Right hindlimb (tissue), 1 donor: ENCODE results near the gene CARNS1.

Experiments
- DNase-seq: peaks from one replicate; pipeline ENCODE4 v3.0.0-alpha.2; 2018

The CARNS1 gene

DNA sequence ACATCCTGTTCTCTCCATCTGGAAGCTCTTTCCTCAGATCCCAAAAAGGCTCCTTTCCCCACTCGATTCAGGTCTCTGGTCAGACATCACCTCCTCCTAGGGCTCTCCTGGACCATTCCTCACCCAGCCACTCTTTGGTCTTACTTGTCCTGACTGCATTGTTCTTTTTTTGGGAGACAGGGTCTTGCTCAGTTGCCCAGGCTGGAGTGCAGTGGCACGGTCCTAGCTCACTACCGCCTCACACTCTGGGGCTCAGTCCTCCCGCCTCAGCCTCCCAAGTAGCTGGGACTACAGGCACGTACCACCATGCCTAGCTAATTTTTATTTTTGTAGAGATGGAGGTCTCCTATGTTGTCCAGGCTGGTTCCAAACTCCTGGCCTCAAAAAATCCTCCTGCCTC, 30.0 kb downstream of the CARNS1 start:
- no peak for DNase-seq

DNA sequence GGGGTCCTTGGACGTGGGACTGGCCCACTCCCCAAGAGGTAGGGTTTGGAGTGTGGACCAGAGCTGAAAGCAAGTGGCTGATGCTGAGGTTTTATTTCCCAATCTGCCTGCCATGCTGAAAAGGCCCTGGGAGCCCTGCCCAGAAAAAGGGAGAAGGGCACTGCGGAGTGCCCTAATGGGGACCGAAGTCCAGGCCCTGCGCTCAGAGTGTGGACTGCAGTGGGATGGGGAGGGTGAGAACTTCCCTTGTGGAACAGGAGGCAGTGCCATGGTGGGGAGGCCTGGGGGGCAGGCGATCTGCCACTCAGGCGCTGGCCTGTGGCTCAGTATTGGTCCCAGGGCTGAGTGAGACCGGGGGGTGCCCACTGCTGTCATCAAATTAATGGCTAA, 32.7 kb downstream of the CARNS1 start:
- no peak for DNase-seq

DNA sequence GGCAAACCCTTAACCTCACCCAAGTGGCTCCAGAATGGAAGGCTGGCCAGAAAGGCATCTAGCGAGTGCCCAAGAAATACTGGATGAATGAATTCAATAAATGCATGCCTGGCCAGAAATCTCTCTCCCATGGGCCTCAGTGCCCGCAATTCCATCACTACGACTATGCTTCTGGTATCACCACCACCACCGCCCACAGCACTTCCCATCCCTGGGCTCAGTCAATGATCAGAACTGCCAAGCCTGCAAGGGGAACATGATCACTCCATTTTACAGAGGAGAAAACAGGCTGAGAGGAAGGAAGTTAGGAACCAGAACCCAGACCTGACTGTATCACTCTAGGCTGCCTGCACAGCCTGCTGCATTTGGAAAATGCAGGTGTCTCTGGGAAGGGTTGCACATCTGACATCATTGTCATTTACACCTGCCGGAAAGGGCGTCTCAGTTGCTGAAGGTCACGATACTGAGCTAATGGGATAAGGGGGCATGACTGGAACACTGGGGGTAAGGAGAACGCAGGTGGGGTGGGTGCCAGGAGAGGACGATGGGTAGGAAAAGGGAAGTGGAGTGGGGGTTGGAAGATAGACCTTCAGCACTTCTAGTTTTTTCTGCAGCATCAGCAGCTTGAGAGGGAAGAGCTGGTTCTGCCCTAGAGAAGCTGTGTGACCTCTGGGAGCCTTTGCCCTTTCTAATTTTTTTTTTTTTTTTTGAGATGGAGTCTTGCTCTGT, 33.8 kb downstream of the CARNS1 start:
- DNase-seq, result peak; percentile 12

DNA sequence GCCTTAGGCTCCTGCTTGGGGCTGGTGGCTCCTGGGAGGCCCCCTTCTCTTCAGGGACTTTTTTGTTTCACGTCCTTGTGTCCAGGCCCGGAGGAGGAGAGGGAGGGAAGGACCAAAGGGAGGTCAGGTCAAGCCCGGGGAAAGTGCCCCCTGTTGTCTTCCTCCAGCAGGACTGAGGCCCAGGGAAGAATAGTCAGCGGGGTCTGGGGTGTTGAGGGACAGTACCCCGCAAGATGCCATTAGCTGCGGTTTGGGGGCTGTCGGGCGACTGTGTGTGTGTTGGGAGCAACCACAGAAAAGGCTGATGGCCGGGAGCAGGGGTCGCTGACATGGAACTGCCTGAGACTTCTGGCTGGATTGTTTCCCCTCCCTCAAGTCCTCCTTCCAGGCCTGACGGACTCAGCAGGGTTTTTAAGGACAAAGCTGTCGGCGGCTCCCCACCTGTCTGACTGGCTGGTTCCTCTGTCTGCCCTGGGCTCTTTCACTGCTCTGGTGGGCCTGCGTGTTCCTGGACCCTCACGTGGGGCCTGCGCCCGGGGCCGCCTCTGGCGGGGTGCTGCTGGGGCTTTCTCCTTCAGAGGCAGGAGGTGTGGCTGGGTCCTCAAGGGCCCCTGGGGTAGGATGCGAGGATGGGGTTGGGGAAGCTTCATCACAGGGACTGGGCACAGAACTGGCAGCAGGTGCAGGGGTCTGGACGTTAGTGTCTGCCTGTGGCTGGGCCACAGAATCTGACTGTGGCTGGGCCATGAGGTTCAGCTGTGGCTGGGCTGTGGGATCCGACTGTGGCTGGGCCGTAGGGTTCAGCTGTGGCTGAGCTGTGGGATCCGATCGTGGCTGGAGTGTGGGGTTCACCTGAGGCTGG, 35.5 kb downstream of the CARNS1 start:
- DNase-seq, result peak; percentile 14

DNA sequence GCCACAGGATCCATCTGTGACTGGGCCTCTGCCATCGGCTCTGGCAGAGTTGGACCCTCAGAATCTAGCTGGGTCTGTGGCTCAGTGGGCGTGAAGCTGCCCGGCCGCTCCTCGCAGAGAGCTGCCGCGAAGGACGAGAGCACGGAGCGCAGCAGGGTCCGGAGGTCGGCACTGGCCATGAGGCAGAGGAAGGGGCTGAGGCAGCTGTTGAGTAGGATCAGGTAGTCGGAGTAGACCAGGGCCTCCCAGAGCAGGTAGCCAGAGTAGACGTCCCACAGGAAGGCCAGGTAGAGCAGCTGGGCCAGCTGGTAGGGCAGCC, 36.1 kb downstream of the CARNS1 start:
- DNase-seq, result peak; percentile 14

DNA sequence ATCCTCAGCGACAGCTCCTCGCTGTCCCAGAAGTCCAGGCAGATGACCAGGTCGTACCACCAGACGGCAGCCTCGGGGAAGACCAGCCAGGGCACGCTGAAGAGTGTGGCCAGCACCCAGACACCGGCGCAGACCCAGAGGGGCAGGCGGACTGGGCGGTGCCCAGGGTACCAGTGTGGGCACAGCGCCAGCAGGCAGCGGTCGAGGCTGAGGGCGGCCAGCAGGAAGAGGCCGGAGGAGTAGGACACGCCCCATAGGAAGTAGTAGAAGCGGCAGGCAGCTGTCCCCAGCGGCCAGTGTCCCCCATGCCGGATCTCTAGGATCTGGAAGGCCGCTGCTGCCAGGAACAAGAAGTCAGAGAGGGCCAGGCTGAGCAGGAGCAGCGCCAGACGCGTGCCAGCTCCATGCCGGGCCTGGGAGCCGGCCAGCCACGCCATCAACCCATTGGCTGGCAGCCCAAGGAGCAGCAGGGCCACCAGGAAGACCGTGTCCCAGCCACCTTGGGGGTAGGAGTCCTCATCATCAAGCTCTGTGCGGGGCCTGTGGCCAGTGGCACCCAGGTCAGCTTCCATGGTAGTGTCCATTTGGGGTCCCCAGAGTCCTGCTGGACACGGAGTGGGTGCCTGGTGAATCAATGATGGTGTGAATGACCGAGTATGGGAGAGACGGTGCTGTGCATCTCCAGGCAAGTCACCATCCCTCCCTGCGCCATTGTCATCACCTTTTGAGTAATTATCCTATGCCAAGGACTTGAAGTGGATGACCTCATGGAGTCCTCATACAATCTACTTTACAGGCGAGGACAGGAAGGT, 36.9 kb downstream of the CARNS1 start, which contains the start of gene GPR152:
TSS of gene GPR152 (minus strand) at position 589 of the 812 bp plus-strand sequence. CDS start at position 584, 5 bp downstream.
- DNase-seq, result peak; percentile 22

DNA sequence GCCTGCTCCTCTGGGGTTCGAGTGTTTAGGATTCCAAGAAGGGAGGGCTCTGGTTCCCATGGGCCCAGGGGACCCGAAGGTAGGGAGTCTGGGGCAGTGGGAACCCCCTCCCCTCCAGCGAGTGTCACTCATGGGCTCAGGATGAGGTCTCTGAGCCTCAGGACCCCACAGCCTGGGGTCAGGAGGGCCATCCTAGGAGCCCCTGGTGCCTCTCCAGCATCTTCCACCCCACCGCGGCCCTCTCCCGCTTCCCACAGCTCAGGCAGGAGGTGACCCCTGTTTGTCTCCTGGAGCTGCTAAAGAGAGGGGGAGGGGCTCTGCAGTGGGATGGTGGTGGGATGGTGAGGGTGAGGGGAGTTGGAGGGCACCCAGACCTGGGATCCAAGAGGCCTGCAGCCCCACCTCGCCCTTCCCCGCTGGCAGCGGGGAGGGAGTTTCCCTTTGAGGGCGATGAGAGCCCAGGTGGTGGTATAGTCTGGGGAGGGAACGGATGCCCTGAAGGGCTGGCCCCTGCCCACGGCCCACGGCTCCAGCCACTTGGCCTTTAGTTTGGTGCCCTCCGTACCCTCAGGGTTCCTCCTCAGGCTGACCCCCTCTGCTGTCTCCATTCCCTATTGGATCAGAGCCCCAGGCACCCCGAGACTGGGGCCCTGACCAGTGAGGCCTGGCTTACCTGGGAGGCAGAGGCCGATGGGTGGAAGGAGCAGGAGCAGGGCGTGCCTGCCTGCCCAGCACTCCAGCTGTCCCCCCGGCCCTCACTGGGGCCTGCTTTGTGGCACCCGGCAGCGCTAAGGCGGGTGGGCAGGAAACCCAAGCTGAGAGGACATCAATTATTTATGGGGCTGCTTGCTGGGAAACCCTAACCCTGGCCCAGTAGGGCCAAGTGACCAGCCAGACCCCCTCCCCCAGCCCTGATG, 38.6 kb downstream of the CARNS1 start:
- DNase-seq, result peak; percentile 15

DNA sequence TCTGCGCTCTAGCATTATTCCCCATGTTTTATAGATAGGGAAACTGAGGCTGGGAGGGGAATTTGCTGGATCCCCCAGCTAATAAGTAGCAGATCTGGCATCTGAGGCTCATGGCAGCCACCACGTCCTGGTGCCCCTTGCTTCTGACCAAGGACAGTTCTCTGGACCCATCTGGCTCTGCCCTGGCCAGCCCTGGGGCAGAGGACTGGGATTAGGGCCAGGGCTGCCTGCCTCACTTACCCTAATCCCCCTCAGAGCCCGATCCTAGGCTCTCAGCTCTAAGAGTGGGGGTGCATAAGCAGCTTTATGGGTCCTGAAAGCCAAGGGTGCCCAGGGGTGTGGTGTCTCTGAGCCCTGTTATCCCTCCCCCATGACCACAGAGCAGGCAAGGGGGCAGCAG, 39.6 kb downstream of the CARNS1 start, which contains the start of gene CABP4:
TSS of gene CABP4 (plus strand) at position 301 of the 400 bp plus-strand sequence. CDS start at position 371, 70 bp downstream.
- no peak for DNase-seq

DNA sequence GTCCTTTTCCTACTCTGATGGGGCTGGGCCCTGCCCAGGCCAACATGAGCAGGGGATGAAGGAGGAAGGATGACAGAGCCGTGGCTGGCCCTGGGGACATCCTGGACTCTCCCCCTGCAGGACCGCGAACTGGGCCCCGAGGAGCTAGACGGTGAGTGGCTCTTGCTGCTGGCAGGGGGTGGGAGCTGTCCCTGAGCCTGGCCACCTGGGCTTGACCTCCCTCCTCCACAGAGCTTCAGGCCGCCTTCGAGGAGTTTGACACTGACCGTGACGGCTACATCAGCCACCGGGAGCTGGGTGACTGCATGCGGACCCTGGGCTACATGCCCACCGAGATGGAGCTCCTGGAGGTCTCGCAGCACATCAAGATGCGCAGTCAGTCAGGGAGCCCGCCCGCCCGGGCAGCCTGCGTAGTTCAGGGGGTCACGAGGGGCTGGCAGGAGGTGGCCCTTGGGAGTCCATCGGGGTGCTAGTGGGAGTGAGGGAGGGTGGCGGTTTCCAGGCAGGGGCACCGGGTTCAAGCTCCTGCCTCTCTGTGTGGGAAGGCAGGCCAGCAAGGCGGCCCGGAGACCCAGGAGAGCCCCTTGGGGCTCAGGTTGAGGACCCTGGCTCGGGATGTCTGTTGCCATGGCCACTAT, 40.7 kb downstream of the CARNS1 start:
- peak; percentile 14 for DNase-seq

DNA sequence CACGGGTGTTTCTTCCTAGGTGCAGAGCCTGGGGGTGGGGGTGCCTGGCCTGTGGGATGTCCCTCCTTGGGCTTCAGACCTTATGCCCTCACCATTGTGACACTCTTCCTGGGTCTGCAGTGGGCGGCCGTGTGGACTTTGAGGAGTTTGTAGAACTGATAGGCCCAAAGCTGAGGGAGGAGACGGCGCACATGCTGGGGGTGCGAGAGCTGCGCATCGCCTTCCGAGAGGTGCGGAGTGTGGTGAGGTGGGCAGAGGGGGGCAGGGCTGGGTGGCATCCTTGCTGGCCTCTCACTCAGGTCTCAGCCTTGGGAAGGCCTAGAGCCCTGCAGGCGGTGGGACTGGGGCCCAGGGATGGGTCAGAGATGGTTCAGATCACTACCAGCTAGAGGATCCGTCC, 42.0 kb downstream of the CARNS1 start:
- DNase-seq, result no peak

DNA sequence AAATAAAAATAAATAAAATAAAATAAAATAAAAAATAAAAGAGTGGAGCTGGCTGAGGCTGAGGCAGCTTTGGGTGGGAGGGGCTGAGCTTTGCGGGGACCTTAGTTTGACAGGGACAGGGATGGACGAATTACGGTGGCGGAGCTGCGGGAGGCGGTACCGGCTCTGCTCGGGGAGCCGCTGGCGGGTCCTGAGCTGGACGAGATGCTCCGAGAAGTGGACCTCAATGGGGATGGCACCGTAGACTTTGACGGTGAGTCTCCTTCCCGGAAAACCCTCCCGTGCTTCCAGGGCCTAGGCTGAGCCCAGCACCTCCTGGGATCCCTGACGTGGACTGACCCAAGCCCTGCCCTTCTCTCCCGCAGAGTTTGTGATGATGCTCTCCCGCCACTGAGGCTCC, 42.8 kb downstream of the CARNS1 start:
- DNase-seq, result no peak

DNA sequence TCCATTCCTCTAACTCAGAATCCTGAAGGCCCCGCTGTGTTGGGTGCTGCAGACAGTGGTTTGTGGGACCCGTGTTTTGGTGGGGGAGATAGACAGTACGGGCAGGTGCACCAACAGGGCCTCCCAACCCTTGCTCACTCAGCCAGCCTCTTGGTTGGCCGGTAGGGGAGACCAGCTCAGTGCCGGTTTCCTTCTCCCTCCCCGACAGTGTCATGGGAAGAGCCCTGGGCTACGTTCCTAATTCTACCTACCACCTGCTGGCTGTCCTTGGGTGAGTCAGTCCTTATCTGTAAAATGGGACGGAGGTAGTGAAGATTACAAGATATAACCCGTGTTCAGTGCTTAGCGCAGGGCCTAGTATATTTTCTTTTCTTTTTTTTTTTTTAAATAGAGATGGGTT, 47.7 kb downstream of the CARNS1 start:
- DNase-seq, result no peak

DNA sequence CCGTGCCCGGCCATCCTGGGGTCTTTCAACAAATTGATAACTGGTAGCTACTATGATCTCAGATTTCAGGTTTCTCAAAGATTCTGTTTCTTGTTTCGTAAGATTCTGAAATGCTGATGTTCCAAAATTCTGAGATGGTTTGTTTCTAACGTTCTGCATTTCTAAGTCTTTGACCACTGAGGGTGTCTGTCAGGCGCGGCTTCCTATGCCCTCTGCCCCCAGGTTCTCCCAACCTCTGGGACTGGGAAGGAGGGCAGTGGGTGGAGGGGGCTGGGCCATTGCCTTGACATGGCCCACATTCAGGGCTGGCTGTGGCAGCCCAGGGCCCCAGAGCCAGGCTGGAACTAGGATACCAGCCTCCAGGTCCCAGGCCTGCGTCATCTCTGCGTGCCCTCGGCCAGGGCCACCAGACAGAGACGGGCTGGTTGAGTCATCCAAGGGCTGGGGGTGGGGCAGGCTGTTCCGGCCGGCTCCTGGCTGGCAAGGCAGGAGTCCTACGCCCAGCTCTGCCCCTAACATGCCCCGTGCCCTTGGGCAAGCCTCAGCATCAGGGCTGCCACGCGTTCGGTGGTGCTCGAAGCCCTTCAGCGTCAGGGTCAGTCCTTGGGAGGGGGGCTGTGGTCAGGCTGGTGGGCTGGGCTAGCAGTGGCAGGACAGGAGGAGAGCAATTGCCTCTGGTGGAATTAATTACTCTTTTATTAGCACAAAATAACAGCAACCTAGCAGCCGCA, 48.4 kb downstream of the CARNS1 start:
- peak; percentile 24 for DNase-seq

DNA sequence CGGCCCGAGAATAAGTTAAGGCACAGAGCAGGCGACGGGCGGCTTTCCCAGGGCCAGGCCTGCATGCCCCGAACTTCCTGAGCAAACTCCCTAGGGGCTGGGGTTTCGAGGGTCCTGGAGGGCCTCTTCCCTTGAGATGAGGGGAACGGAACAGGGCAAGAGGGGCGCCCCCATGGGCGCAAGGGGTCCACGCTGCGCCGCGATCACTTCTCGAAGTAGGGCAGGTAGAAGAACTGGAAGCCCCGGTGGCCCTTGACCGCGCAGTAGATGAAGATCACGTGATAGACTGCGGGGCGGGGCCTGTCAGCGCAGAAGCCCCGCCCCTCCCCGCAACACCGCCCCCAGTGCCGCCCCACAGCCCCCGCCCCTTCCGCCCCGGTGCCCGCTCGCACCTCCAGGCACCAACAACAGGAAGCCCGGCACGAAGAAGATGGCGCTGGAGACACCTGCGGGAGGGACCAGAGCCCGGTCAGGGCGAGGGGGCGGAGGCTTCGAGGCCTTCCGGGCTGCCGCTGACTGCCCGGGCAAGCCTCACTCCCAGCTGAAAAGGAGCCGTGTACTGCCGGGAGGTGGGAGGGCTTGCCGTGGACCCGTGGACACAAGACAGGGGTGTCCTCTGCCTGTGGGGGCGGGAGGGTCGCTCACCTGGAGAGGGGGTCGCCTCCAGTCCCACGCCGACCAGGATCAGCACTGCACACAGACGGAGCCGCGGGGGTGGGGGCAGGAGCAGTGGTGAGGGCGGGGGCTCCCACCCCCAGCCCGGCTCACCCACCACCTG, 49.1 kb downstream of the CARNS1 start:
- DNase-seq, result peak; percentile 80

DNA sequence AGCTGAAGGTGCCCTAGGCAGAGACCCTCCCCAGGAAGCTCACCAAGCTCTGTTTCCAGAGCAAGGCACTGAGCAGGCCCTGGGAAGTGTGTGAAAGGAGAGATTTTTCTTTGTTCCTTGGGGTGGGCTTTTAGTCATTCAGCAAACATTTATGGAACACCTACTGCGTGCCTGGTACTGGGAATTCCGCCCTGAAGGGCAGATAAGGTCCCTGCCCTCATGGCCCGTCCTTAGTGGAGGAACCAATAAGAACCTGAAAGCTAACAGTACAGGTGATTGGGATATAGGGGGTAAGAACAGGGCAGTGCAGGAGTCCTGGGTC, 49.7 kb downstream of the CARNS1 start:
- DNase-seq, result no peak

DNA sequence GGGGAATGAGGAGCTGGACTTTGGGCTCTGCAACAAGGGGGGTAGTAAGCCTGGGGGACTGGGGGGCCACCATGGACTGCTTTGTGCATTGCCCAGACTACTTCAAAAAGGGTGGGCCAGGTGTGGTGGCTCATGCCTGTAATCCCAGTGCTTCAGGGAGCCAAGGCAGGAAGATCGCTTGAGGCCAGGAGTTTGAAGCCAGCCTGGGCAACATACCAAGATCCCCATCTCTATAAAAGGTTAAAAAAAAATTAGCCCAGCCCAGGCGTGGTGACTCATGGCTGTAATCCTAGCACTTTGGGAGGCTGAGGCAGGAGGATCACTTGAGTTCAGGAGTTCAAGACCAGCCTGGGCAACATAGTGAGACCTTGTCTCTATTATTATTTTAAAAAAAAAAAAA, 50.1 kb downstream of the CARNS1 start:
- peak; percentile 23 for DNase-seq

DNA sequence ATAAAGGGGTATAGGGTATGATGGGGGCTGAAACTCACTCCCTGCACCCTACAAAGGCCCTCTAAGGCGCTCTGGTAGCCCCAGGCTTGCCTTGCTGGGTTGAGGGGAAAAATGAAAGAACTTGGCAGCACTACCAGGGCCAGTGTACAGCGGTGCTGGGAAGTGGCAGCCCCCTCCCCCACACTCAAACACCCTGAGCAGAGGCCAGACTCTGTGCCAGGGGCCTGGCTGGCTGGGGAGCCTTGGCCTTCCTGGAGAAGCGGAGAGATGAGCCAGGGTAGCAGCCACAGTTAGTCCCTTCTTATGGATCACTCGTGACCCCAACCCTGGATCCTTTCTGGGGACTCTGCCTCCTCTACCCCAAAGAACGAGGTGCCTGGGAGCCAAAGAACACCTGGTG, 50.9 kb downstream of the CARNS1 start:
- peak; percentile 16 for DNase-seq

DNA sequence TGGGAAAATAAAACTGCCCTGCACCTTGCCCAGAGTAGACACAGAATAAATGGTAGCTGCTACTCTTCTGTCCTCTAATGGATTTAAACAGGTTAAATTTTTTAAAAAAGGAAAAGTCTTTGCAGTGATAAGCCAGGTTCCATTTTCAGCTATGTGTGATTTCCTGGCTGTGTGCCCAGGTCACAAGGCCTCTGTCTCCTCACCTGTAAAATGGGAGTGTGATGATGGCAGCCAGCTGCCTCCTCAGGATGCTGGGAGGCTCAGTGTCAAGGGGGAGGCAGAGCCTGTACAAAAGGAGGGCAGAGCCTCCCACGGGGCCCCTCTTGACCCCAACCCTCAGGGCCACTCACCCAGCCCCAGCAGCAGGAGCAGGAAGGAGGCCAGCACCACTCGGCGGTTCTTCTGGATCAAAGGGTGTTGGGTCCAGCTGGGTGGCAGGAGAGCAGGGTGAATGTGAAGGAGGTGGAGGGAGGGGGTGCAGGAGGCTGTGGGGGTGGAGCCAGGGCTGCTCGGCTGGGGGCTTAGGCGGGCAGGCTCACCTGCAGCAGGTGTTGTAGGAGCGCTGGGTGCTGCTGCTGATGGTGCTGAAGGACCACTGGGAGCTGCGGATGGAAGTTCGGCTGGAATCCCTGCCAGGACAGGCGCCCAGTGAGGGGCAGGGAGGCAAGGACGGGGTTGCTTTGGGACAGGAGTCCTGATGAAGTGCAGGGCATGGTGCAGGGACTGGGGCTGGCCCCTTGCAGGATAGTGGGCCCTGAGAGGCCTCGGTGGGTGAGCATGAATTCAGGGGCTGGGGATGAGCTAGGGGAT, 51.7 kb downstream of the CARNS1 start:
- DNase-seq, result peak; percentile 17

DNA sequence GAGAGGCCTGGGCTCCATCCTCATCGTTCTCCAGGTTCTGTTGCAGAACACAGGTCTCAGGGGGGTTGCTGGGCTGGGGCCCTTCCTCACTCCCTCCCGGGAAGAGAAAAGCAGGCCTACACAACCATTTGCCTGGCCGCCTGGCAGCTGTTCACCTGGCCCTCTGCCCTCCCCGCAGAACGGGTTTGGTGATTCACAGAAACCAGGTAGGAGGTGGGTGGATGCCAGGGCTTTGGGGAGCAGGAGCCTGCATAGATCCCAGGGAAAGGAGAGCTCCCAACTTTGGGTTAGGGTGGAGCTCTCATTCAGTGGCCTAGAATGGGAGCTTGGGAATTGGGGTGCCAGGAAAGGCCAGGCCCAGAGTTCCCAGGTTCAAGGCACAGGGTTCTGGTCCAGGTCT, 52.6 kb downstream of the CARNS1 start:
- peak; percentile 55 for DNase-seq

DNA sequence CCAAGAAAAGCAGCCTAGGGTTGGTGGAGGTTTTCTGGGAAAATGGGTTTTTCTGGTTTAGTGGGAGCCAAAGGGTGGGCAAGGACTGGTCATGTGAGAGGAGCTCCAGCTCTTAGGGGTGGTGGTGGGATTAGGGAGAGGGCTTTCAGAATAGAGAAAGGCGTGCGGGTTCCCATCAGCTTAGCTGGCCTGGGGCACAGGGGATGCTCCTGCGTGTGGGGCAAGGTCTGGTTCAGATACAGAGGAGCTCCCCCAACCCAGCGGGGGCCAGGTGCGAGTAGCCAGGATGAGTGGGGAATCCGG, 52.9 kb downstream of the CARNS1 start:
- no peak for DNase-seq
